ENCODE data around the gene KRT86.

KRT86 gene

DNA sequence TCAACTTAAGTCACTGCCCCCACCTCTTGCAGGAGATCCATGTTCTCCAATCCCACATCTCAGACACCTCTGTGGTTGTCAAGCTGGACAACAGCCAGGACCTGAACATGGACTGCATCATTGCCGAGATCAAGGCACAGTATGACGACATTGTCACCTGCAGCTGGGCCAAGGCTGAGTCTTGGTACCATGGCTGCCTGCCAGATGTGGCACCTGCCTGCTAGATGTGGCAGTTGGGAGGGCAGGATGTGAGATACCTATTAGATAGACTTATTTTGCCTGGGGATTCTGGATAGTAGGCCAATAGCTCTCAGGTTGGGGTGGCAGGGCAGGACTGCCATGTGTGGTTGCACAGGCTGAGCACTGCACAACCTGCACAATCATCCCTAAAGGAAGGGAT lies 7.9 kb upstream of the KRT86 start:
- H3K27me3 Mint-ChIP-seq, result peaks cover 18% of the 10 kb centered on the region
- no peaks in the 10 kb centered on the region for H3K4me1 Mint-ChIP-seq (ENCODE audit: low read depth)
- peaks cover 2% of the 10 kb centered on the region for H3K36me3 Mint-ChIP-seq
- no peaks in the 10 kb centered on the region for H3K9me3 Mint-ChIP-seq (ENCODE audit: low read depth)
- no peak overlapping the region for H3K27ac Mint-ChIP-seq
- H3K4me3 Mint-ChIP-seq, result no peak overlapping the region

DNA sequence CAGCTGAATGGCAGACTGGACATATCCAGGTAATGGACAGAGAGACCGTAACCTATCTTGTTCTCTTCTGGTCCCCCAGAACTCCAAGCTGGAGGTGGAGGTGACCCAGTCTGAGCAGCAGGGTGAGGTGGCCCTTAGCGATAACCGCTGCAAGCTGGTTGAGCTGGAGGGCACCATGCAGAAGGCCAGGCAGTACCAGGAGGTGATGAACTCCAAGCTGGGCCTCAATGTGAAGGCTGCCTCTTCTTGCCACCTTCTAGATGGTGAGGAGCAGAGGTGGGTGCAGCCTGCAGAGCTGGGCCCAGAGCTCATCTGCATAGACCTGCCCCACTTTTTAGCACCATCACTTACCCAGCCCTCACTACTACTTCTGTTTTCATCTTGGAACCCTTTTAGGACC lies 7.2 kb upstream of the KRT86 start:
- peaks cover 12% of the 10 kb centered on the region for H3K27me3 Mint-ChIP-seq
- H3K4me3 Mint-ChIP-seq, result no peak overlapping the region
- no peaks in the 10 kb centered on the region for H3K36me3 Mint-ChIP-seq
- H3K9me3 Mint-ChIP-seq (ENCODE audit: low read depth), result no peaks in the 10 kb centered on the region
- no peak overlapping the region for H3K27ac Mint-ChIP-seq
- no peaks in the 10 kb centered on the region for H3K4me1 Mint-ChIP-seq (ENCODE audit: low read depth)

DNA sequence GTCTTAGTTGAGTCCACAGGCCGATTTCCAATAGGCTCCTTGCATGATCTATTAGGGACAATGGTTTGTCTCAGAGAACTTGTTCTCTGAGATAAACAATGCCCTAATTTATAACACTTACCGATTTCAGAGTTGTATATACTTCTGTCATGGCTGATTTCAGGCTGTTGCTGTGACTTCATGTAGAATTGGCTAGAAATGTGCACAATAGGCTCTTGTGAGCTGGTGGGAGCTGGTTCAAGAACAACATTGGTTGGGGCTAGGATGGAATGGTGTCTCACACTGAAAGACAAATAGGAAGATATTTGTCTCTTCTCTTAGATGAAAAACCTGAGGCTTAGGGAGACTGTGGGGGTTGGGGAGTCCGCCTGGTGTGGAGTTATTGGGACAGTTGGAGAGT lies 6.7 kb upstream of the KRT86 start:
- H3K9me3 Mint-ChIP-seq (ENCODE audit: low read depth), result no peaks in the 10 kb centered on the region
- no peak overlapping the region for H3K27ac Mint-ChIP-seq
- no peak overlapping the region for H3K4me3 Mint-ChIP-seq
- no peaks in the 10 kb centered on the region for H3K36me3 Mint-ChIP-seq
- H3K27me3 Mint-ChIP-seq, result peaks cover 11% of the 10 kb centered on the region
- H3K4me1 Mint-ChIP-seq (ENCODE audit: low read depth), result no peaks in the 10 kb centered on the region

DNA sequence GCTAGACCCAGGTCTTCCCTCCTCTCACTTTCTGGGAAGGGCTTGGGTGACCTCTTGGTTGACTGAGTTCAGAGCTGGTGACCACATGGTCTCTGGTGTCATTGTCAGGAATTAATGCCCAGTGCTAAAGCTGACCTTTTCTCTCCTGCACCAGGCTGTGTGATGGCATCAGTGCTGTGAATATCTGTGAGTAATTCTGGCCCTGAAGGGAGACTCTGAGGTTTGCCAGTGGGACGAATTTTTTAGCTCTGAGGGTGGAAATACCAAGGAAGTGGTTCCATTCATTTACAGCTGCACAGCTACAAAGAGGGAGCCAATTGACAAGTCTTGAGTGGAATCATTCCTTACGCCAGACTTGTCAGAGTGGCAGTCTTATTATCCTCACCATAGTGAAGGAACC lies 6.2 kb upstream of the KRT86 start:
- H3K9me3 Mint-ChIP-seq (ENCODE audit: low read depth), result no peaks in the 10 kb centered on the region
- H3K4me1 Mint-ChIP-seq (ENCODE audit: low read depth), result no peaks in the 10 kb centered on the region
- no peaks in the 10 kb centered on the region for H3K36me3 Mint-ChIP-seq
- peaks cover 9% of the 10 kb centered on the region for H3K27me3 Mint-ChIP-seq
- H3K27ac Mint-ChIP-seq, result no peak overlapping the region
- no peak overlapping the region for H3K4me3 Mint-ChIP-seq

DNA sequence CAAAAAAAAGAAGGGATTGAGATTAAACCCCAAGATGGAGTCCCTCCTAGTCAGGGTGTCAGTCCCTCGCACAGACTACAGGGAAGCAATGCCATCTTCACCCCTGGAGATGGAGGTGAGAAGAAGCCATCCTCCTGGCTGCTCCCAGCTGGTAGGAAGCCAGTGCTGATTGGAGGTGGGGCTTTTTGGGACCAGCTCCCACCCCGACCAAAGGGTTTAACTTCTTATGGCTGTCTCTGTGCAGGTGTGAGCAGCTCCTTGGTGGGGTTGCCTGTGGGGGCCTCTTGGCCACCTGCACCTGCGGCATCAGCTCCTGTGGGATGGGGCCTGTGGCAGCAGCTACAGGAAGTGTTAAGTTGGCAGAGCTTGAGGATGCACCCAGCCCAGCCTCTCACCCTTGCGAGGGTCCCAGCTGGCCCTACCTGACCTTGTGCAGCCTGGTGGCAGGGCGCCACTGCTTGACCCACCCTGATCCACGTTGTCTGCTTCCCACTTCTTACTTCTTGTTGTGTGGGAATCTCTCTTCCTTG lies 3.8 kb upstream of the KRT86 start:
- H3K36me3 Mint-ChIP-seq, result no peaks in the 10 kb centered on the region
- no peaks in the 10 kb centered on the region for H3K9me3 Mint-ChIP-seq (ENCODE audit: low read depth)
- no peaks in the 10 kb centered on the region for H3K4me1 Mint-ChIP-seq (ENCODE audit: low read depth)
- H3K27me3 Mint-ChIP-seq, result peaks cover 9% of the 10 kb centered on the region
- H3K4me3 Mint-ChIP-seq, result no peak overlapping the region
- no peak overlapping the region for H3K27ac Mint-ChIP-seq

DNA sequence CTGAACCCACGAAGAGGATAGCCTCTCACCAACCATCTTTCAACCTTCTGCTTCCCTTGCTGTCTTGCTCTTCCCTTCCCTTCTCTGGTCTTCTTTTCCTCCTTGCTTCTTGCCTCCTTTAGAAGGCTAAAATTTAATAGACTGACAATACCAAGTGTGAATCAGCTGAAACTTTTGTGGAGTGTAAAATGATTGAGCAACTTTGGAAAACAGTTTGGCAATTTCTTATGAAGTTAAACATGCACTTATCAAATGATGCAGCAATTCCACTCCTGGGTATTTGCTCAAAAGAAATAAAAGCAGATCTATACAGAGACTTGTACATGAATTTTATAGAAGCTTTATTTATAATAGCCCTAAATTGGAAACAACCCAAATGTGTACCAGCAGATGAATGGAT lies 3.3 kb upstream of the KRT86 start:
- peaks cover 11% of the 10 kb centered on the region for H3K27me3 Mint-ChIP-seq

DNA sequence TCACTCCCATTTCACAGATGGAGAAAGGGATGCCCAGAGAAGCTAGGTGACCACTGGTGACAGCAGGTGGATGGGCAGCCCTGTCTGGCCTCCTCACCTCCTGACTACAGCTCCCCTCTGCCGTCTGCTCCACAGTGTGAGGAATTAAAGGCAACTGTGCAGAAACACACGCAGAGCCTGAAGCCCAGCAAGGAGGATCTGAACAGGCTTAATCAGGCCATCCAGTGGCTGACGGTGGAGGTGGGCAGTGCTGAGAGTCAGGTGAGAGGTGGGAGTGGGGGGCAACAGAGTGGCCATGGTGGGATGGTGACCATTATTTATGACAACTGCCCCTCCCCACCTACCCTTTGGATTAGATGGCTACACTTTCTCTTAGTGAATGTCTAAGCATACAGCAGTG lies 1.2 kb downstream of the KRT86 start:
- Mint-ChIP-seq H3K36me3 (no peaks in the 10 kb centered on the region), H3K9me3 (ENCODE audit: low read depth) (no peaks in the 10 kb centered on the region), H3K4me1 (ENCODE audit: low read depth) (peaks cover 4% of the 10 kb centered on the region), H3K27ac (no peak overlapping the region), H3K27me3 (peaks cover 18% of the 10 kb centered on the region), H3K4me3 (no peak overlapping the region)

More for the DNA sequence above, 3.3 kb upstream of the KRT86 start:
- H3K9me3 Mint-ChIP-seq (ENCODE audit: low read depth), result no peaks in the 10 kb centered on the region
- H3K4me1 Mint-ChIP-seq (ENCODE audit: low read depth), result no peaks in the 10 kb centered on the region
- no peaks in the 10 kb centered on the region for H3K36me3 Mint-ChIP-seq
- H3K27ac Mint-ChIP-seq, result no peak overlapping the region
- H3K4me3 Mint-ChIP-seq, result no peak overlapping the region

DNA sequence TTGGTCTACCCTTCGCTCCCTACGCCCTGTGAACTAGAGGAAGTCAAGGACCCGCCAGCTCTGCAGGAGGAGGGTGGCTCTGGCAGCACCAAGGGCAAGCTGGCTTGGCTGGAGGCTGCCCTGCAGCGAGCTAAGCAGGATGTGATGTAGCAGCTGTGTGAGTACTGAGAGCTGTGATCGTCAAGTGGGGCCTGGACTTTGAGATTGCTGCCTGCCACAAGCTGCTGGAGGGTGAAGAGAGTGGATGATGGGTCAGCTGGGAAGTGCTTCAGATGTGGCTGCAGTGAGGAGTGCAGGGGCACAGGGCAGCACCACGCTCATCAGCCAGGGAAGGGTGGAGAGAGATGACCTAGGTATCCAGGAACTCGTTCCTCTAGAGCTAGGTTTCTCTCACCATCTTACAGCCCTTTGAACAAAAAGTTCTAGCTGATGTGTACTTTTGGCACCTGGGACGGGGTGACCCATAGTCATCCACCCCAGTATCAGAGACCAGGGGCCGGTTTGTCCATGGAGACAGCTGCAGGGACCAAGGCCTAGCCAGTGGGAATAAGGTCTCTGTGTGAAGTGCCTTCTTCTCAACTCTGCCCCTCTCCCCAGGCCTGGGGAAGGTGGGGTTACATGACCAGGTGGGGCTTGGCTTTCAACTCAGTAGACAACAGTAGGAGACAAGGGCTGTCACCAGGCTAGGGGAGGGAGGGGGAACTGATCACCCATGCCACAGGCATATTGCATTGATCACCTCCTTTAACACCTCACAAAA lies 3.2 kb downstream of the KRT86 start:
- Mint-ChIP-seq H3K9me3 (ENCODE audit: low read depth) (no peaks in the 10 kb centered on the region), H3K27me3 (peaks cover 17% of the 10 kb centered on the region), H3K36me3 (no peaks in the 10 kb centered on the region), H3K4me3 (no peak overlapping the region), H3K27ac (no peak overlapping the region), H3K4me1 (ENCODE audit: low read depth) (peaks cover 4% of the 10 kb centered on the region)

DNA sequence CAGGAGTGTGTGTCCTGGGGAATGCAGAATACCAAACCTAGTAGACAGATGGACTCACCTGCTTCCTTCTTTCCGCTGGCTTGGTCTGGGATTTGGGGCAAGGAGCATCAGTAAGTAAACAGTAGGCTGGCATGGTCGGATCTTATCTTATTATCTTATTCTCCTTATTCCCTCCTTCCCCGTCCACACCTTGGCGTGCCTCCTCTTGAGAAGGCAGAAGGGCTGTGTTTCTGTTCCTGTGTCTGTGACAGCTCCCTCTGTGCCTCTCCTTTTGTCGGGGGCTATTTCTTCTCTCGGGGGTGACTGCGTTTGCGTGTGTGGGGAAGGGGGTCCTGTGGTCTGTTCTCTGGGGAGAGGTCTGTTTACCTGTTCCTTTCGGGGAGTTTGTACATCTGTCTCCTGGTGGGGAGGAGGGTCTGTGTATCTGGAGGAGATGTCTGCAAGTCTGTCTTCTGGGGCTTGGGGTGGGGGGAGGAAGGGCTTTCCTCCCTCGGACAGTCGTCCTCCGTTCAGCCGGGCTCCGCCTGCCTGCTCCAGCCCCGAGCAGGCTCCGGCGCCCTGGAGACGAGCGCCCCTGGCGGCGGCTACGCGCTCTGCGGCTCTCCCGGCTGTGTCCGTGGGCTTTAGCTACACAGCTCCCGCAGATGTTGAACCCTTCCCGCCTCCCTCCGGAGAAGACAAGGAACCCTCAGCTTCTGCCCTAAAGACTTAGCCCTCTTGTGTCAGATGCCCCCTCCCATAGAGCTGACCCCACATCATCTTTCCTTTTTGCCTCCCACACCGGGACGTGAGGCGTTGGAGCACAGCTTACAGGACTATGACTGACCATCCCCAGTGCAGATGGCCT lies 4.4 kb downstream of the KRT86 start:
- Mint-ChIP-seq H3K4me1 (ENCODE audit: low read depth) (peaks cover 4% of the 10 kb centered on the region), H3K4me3 (no peak overlapping the region), H3K9me3 (ENCODE audit: low read depth) (no peaks in the 10 kb centered on the region), H3K27ac (no peak overlapping the region), H3K27me3 (peaks cover 16% of the 10 kb centered on the region), H3K36me3 (no peaks in the 10 kb centered on the region)

DNA sequence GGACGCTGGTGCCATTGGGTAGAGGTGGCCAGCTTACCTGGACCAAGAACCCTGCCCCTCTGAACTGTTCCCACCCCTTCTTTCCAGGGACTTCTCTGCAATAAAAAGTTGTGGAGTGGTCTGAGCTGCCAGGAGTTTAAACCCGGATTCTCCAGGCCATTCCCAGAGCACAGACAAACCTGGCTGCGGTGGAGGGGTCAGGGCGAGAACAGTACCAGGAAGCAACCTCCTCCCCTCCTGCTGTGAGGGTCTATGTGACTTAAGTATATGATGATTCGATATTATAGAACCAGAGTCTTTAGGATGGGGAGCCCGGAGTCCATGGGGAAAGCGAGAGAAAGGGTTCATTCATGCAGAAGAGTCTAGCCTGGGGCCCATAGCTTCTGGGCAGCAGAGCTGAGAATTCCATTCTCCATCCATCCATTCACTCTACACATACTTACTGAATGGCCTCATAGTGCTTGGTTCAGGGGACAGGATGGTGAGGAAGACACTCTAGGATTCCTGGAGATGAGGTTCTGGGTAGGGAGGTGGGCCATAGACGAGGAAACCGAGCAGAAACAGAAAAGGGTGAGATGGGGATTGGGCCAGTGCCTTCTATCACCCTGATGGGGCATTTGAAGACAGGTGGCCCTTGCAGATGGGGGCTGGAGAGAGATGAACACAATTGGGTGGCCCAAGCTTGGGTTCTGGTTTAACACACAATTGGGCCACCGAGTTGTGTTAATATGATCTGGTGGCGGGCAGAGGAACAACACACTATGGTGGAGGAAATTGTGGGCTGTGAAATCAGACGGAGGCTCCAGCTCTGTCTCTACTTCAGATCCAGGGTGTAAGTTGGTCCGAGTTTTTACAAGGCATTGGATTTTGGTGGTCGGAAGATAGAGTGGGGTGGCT lies 5.2 kb downstream of the KRT86 start:
- Mint-ChIP-seq H3K9me3 (ENCODE audit: low read depth) (no peaks in the 10 kb centered on the region), H3K27me3 (peaks cover 16% of the 10 kb centered on the region), H3K36me3 (no peaks in the 10 kb centered on the region), H3K27ac (no peak overlapping the region), H3K4me3 (no peak overlapping the region), H3K4me1 (ENCODE audit: low read depth) (peaks cover 4% of the 10 kb centered on the region)

DNA sequence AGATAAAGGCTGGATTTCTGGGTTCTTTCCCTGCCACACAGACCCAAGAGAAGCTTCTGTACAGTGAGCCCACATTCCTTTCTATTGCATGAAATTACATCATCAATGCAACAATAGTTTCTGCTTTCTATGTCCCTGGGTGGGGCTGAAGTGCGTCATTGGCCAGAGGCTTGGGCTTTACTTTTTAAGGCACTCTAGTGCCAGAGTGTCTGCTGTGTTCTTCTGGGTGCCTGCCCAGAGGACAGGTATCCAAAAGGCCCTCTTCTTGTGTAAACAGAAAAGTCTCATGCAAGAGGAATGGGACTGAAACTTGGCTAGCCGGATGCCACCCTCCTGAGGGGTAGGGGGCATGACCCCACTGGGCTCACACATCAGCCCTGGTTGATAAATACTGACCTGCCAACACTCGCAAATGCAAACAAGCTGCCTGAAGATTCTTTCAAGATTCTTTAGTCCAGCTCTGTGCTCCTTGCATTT lies 5.9 kb downstream of the KRT86 start:
- Mint-ChIP-seq H3K4me3 (no peak overlapping the region), H3K9me3 (ENCODE audit: low read depth) (no peaks in the 10 kb centered on the region), H3K27me3 (peaks cover 16% of the 10 kb centered on the region), H3K36me3 (no peaks in the 10 kb centered on the region), H3K4me1 (ENCODE audit: low read depth) (peaks cover 4% of the 10 kb centered on the region), H3K27ac (no peak overlapping the region)

DNA sequence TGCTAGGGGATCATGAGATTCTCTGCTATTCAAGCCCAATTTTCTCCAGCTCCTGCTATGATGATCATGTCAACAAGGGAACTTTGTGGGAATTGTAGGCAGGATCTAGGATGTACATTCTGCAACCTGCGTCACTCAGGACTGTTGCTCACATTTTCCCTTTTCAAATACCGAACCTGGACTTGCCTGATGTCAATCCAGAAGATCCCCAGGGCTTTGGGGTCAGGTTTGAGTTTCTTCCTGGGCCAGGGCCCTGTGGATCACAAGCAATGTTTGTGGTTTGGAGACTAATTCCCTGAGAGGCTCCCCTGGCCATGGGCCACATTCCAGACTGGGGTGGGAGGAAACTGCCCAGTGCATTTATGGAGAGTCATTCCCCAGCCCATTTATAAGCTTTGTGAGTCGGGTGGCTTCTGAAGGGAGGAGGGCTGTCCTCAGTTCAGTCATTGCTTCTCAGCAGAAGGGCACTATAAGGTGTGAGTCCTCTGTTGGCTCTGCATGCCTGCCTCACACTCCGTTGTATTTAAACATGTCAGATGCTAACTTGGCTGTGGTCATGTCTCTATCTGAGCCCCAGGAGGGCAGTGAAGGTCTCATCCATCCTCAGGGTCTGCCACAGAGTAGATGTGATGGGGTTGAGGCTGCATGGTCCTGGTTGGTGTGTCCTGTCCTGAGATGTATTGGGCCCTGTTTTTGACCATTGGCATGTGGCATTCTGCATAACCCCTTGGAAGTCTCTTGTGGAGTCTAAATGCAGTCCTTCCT lies 6.5 kb downstream of the KRT86 start:
- Mint-ChIP-seq H3K27ac (no peak overlapping the region), H3K27me3 (peaks cover 16% of the 10 kb centered on the region), H3K4me3 (no peak overlapping the region), H3K36me3 (no peaks in the 10 kb centered on the region), H3K4me1 (ENCODE audit: low read depth) (peaks cover 4% of the 10 kb centered on the region), H3K9me3 (ENCODE audit: low read depth) (no peaks in the 10 kb centered on the region)

DNA sequence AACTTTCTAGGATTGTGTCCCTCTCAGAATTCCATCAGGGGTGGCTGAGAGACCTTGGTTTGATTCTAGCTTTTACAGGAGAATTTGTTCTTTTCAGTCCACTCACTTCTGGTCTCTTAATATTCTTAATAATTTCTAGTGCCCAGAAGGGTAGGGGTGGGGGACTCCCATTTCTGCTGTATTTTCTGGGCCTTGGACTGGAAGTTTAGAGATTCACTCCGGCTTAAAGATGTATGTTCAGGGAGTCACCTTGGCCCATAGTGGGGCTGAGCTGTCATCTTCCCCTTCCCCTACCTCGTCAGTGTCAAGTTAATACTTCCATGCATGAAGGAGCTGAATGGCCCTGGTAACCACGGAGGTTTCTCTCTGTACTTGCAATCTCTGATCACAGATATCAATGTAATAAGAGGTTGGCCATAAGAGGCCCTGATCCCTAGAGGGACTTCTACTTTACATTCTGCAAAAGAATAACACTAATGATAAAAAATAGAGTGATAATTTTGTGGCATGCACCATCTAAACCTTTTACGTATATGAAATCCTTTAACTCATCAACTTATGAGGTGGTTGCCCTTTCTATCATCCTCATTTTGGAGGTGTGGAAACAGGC lies 10.2 kb downstream of the KRT86 start:
- Mint-ChIP-seq H3K27me3 (peaks cover 6% of the 10 kb centered on the region), H3K4me3 (no peak overlapping the region), H3K4me1 (ENCODE audit: low read depth) (peaks cover 5% of the 10 kb centered on the region), H3K9me3 (ENCODE audit: low read depth) (no peaks in the 10 kb centered on the region), H3K27ac (no peak overlapping the region), H3K36me3 (no peaks in the 10 kb centered on the region)
